DLD1 (cell line): ENCODE measurements around the gene CDK17.
"Not testable (repeated sequence)": the region's sequence is repeated elsewhere in the genome, so short reads cannot be mapped to it uniquely, and the experiment has no call there.

ENCODE experiments used
- in situ Hi-C: cut with HindIII; loops from 2 replicates; pipeline ENCODE4 v1.10.0; 2017; ENCODE audit warnings: low sequenced_read_pairs

Gene CDK17

DNA sequence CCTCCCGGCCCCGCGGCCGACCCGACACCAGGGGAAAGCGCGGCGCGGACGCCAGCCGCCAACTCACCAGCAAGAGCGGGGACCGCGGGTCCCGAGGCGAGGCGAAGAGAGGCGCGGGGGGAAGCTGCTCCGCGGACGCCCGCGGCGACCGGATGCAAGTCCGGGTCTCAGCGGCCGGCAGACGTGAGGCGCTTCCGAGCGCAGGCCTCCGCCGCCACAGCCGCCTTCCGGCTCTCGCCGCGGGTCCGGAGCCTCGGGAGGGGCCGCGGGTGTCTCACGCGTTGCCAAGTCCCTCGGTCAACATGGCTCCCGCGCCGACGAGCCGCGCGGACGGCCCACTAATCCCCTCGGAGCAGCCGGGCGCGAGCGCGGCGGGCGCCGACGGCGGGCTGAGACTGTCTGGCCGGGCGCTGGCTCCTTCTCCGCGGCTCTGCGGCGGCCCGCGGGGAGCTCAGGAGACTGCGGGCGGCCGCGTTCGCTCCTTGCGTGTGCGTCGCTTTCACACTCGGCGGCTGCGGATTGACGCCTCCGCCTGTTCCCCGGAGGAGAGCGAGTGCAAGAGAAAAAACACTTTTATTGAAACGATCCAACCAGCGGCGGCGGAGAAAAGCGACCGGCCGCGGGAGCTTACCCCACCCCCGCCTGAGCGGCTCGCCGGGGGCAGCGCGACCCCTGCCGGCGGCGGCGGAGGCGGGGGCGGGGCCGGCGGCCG is at the start of gene CDK17:
Gene CDK17 (minus strand): TSS at position 521 of the 712 bp plus-strand sequence. CDS start 65,603 bp downstream, outside the sequence.
- in situ Hi-C loops, result no loop called here

- in situ Hi-C loops, result no loop called here
Measured at GRCh38 chr12:96448300-96448699, 48.1 kb upstream of the CDK17 start.

DNA sequence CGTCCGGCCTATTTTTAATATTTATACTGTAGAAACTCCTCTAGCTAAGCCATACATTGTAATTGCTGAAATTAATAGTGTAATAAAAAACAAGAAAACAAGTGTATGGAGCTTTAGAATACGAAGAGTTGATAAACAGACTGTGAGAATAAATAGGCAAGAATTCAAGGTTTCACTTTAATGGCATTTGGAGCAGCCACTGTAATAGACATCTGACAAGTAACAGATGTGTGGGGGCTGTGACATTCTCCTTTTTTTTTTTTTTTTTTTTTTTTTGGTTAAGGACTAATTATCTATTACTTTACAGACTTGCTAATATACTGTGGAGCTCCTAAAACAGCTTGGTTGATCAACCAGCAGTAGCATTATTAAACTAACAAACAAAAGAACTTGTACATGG is 47.0 kb upstream of the CDK17 start:
- in situ Hi-C loops, result no loop called here

- in situ Hi-C loops, result no loop called here
Measured at GRCh38 chr12:96445691-96446583, 45.7 kb upstream of the CDK17 start.

GRCh38 chr12:96444399-96444798 is 44.2 kb upstream of the CDK17 start:
- in situ Hi-C loops, result no loop called here

DNA sequence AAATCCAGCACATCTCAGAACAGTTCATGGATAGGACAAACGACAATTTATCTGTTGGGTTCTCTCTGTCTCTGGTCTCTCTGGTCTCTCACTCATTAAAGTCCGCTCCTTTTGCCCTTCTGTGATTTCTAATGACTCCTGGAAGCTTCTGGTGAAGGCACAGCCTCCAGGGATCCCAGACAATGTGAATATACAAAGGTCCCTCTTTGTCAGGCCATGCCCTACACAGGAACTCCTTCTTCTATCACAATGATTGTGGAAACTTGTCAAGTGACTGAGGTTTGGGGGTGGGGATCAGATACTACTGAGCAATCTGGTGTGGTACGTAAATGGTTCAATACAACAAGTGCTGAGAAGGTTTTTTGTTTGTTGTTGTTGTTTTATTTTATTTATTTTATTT is 42.7 kb upstream of the CDK17 start:
- in situ Hi-C loops, result no loop called here

DNA sequence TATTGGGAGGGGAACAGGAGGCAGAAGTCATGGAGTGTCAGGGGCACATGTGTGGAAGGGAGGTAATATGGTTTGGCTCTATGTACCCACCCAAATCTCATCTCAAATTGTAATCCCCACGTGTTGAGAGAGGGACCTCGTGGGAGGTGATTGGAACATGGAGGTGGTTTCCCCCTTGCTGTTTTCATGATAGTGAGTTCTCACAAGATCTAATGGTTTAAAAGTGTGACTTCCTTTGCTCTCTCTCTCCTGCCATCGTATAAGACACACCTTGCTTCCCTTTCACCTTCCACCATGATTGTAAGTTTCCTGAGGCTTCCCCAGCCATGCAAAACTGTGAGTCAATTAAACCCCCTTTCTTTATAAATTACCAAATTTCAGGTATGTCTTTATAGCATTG is 41.6 kb upstream of the CDK17 start:
- in situ Hi-C loops, result no loop called here

DNA sequence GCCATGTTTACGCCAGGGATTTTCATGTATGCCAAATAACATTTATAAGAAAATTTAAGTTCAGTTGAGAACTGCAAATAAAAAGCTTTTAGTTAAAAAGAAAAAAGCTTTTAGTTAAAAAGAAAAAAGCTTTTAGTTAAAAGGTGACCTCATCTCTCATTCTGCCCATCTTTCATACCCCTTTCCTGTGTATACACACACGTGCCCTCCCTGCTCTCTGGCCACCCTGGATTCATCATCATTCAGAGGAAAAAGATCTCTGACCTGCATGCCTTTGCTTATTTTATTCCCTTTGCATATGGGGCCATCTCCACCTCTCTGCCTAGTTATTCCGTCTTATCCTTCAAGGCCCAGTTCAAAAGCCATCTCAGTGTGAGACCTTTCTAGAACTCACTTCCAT is 38.1 kb upstream of the CDK17 start:
- in situ Hi-C loops, result no loop called here

GRCh38 chr12:96437171-96437445 is 36.9 kb upstream of the CDK17 start:
- in situ Hi-C loops, result no loop called here

DNA sequence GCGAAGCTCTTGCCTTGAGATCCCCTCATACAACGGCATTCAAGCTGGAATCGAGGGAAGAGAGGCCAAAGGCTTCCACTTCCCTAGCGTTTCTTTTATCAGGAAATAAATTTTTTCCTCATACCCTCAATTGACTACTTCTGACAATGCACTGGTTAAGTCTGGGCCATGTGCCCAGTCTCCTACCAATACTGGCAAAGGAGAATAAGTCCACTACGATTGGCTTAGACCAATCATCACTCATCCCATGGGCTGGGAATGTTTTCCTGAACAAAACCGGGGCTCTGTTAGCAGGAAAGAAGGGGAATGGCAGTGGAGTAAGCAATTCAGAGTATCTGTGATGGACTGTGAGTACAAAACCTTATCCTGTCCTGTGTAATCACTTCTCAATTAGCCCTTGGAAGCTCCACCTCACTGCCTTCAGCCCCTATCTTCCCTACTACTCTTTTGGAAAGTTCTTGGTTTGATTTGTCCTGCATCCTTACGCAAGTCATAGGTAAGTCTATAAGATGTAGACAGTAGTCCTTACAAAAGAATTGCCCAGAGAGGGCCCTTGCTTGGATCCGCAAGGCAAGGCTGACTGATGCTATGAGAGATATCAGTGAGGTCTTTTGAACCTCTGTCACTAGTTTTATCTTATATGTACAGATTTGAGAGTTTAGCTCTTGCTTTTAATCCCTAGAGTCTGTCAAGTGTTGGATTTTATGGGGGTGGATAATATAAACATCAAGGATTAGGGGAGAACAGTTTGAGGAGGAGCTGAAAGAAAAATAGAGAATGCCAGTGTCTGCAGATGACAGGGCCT is 36.3 kb upstream of the CDK17 start:
- in situ Hi-C loops, result no loop called here

DNA sequence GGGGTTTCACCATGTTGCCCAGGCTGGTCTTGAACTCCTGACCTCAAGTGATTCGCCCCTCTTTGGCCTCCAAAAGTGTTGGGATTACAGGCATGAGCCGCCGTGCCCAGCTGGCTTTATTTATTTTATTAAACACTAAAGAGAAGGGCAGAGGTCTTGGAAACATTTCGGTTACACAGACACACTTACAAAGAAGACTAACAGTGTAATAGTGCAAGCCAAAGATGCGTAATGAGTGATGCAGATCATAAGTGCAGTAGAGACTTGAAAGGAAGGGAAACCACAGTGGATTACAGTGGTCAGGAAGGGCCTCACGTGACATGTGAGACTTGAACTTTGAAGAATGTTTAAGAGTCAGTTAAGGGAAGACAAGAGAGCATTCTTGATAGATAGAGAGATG is 33.9 kb upstream of the CDK17 start:
- in situ Hi-C loops, result no loop called here

DNA sequence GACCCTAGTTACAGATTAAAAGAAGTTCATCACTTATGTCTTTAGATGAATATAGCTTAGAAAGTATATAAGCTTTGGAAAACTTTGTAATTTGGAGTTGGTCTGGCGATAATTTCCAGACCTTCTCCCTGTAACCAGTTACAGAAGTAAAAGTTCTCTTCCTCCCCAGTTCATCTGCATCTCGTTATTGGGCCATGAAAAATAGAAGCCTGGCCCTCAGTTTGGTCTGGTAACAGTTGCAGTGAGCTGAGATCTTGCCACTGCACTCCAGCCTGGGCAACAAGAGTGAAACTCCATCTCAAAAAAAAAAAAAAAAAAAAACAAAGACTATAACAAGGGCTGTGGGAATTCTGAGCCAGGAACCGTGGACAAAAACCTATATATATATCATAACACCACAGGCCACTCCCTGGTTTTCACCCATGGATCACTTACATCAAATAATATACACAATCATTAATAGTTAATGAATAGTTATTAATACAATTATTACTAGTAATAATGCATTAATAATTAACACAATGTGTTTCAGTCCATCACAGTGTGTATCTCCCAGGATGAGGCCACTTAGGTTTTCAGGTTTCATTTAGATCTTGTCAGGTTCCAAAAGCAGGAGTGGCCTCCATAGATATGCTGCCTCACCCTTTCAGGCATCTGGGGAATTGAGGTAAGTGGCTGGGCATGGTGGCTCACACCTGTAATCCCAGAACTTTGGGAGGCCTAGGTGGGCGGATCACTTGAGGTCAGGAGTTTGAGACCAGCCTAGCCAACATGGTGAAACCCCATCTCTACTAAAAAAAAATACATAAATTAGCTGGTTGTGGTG is 32.5 kb upstream of the CDK17 start:
- in situ Hi-C loops, result not testable (repeated sequence)

- in situ Hi-C loops, result no loop called here
Measured at GRCh38 chr12:96431067-96431466, 30.8 kb upstream of the CDK17 start.

DNA sequence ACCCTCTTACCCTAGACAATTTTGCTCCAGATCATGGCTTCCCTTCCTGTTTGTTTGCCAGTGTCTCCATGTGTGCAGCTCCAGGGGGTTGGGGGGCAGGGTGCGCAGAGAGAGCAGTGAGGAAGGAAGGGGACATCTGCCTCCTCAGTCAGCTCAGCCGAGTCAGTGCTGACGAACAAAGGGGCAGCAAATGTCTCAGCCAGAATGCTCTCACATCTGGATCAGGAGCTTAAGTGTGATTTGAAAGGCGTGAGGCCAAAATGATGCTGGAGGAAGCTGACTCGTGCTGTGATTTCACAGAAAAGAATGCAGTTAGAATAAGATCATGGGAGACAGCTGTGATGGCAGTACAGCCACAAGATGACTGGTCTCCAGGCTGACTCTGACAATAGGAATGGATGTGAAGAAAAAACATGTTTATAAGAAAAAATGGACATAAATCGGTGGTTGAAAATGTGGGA is 27.1 kb upstream of the CDK17 start:
- in situ Hi-C loops, result no loop called here

GRCh38 chr12:96425951-96426350 is 25.7 kb upstream of the CDK17 start:
- in situ Hi-C loops, result no loop called here

GRCh38 chr12:96425321-96425720 is 25.1 kb upstream of the CDK17 start:
- in situ Hi-C loops, result no loop called here

- in situ Hi-C loops, result no loop called here
Measured at GRCh38 chr12:96424601-96425000, 24.4 kb upstream of the CDK17 start.

DNA sequence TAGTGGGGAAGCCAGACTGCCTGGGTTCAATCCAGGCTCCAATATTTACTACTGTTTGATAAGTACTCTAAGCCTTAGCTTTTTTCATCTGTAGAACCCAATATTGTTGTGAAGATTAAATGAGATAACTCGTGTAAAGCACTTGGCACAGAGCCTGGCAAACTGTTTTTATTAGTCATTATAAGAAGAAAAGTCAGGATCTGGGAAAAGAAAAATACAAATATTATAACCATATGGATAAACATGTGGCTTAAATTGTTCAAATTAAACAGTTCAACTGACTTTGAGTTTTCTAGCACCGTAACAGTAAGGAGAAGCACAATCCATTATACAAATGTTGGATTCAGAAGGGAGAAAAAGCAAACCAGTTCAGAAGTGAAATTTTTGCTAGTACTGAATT is 22.0 kb upstream of the CDK17 start:
- in situ Hi-C loops, result no loop called here

- in situ Hi-C loops, result no loop called here
Measured at GRCh38 chr12:96421014-96421413, 20.8 kb upstream of the CDK17 start.

DNA sequence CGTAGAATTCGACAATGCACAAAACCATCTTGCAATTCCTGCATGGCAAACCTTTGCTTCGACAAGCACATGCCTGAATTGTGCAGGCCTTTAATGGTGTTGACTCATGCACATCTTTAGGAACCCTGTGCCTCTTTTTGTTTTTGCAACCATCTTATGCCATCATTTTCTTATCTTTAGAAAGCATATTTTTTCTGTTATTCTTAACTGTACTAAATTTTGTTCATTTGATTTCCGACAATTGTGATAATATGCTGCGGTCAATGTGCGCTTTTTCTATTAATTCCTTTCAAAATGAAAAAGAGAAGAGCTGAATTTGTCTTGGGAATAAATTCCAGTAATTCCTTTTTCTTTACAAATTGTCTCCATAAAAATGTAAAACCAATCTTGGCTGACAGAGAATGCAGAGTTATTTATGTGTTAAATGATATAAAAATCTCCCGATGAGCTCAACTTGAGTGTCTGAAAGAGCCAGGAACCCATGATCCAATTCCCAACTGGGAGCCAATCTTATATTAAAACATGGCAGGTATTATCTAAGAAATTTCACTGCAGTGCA is 20.1 kb upstream of the CDK17 start:
- in situ Hi-C loops, result no loop called here
